HG03378 (cell line): ENCODE measurements around the gene ZMYND11.
"Not testable (repeated sequence)": the region's sequence is repeated elsewhere in the genome, so short reads cannot be mapped to it uniquely, and the experiment has no call there.

ENCODE experiments used
- ATAC-seq: cut with Tn5 transposase; IDR thresholded peaks from one replicate; pipeline ENCODE4 v1.9.1; 2021; ENCODE audit warnings: mild to moderate bottlenecking, moderate library complexity; ENCODE audit not compliant: unreplicated experiment

ZMYND11 gene

DNA sequence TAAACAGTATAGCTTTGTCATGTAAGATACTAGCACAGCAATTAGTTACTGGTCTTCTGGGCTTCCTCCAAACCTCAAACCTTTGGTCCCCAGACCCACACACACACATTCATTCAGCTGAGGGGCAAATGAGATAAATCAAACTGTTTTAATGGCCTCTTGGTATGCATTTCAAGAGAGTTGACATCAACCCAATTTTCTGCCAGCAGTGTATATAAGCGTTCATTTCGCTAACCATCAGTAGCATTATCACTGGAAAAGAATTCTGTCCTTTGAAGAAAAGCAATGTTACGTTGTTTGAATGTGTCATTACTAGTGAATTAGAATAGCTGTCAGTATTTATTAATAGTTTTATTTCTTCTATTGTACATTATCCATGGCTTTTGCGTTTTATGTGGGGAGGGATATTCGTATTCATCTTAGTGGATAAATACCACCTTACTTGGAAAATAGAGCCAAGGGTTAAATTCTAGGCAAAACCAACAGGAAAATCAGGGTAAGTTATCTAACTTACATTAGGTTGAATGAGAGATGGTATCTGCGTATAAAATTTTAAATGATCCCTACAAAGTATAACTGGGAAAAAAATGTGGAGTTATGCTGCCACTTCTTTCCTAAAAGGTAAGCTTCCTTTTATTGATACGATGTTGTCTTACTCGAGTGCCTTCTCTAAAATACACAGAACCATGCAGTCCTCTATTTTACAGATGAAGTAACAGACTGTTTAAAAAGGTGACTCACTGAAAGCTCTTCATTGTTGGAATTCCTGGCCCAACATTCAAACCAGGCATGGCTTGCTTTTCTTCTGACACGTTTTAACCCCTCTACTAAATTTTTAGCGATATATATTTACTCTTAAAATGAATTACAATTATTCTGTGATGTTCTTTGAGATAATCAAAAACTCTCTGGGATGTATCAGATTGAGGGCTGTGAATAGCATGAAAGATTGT is 2.0 kb upstream of the ZMYND11 start:
- no peak for ATAC-seq

DNA sequence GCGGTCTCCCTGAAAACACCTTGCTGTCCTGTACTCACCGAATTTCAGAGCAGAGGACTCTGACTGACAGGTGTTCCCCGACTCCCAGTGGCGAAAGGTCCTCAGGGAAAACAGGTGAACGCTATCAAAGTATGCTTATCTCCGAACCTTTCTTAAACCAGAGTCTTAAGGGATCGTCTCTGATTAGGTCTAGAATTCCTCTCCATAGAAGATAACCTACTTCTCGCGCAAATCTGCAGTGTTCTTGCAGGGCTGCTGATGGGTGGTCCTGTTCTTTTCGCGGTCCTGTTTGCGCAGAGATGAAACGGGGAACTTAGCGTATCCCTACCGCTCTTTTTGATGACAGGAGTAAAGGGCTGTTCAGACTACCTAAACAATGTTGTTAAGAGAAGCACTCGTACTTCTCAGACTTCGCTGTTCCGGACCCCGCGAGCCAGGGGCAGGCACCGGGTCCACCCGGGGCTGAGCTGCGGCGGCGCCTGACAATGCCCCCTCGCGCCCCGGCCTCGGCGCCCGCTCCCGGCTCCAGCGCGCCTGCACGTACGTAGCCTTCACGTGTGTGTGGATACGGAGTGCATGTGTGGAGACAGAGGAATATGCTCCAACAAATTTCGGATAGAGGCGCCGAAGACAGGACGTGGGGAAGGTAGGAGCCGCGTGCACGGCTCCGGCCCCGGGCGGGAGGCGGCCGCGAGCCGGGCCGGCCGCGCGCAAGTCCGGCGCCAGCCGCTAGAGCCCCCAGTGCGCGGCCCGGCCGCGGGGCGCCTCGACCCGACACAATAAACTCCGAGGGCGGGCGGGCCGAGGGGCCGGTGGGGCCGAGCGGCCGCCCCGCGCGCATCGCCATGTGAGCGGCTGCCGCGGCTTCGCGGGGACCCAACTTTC is 766 bp upstream of the ZMYND11 start:
- ATAC-seq, result peak; percentile 15

DNA sequence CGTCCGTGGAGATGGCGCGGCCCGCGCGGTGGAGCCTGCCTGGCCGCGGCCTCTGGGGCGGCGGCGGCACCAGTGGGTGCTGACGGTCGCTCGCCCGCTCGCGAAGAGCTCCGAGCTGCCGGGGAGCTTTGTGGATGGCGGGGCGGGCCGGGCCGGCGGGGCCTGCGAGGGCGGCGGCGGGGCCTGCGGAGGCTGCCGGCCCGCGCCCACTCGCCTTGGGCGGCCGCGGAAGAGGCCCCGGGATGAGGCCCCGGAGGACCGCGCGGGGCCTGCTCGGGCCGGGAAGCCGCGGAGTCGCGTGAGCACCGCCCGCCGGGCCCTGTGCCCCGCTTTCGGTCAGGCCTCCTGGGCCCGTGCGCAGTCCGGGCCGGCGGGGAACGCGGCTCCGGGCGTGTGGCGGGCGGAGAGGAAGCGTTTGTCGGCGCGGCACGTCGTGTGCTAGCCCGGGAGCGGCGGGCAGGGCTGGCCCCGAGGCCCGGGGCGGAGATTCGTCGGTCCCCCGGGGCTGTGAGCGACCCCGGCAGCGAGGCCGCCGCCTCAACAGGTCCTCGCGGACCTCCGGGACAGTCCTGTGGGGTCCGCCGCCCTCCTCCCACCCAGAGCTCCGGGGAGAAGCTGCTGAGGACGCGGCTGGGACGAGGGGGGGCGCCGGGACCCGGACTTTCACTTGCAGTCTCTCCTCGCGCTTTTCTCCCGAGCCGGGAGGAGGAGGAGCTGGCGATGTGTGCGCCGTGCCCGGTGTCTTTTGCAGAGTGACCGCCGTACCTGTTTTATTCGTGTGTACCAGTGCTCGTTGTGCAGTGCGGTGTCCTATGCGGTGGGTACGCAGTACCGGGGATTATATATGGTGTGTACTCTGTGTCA is 578 bp downstream of the ZMYND11 start:
- peak; percentile 29 for ATAC-seq

DNA sequence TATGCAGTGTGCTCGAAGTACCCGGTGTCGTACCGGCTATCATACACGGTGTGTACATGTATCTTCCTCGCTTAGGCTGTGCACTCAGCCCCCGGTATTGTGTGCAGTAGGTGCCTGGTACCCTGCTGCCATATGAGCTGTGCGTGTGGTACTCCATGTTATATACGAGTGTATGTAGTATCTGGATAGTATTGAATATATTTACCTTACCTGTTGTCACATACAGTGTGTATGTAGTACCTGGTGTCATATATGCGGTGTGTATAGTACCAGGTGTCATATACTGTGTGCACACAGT is 1.2 kb downstream of the ZMYND11 start:
- ATAC-seq, result peak; percentile 34

DNA sequence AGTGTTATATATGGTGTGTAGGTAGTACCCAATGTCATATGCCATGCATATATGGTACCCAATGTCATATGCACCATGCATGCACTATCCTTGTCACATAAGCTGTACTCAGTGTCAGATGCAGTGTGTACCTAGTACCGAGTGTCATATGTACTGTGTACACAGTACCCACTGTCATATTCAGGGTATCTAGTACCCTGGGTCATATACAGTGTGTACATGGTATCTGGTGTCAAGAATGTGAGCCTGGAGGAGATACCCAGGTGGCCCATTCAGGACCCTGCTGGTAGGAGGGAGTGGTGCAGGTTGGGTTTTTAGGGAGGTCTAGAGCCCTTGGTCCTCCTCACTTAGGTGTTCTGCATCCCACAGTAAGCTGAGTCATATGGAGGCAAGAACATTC is 1.8 kb downstream of the ZMYND11 start:
- peak; percentile 33 for ATAC-seq

DNA sequence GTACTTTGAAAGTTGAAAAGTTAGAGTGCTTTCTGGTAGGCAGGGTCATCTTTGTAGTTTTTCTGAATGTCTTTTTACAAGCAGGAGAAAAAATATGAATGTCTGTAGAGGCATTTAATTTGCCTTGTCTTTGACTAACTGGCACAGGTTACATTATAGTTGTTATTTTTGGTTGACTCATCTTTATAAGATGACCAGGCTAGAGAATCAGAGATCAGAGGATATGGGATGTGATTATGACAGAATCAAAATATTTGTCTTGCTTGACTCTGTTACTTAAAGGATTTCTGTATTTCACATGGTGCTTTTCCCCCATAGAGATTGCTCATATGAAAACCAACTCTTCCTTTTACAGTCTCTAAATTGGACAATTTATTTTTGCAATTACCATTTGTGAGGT is 2.4 kb downstream of the ZMYND11 start:
- no peak for ATAC-seq

DNA sequence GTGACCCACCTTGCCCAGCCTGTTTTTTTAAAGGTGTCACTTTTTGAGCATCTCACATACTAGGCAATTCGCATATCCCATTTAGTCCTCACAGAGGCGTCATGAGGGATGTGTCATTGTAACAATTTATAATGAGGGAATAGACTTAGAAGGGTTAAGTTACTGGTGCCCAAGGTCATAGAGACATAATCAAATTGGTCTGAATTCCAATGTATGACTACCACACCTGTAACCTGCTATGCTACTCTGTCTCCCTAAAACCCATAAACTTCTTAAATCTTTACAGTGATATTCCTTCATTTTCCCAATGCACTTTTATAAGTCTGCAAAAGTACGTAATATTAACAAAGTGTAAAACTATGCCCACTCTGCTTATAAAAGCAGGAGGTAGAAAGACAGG is 7.1 kb downstream of the ZMYND11 start:
- no peak for ATAC-seq

DNA sequence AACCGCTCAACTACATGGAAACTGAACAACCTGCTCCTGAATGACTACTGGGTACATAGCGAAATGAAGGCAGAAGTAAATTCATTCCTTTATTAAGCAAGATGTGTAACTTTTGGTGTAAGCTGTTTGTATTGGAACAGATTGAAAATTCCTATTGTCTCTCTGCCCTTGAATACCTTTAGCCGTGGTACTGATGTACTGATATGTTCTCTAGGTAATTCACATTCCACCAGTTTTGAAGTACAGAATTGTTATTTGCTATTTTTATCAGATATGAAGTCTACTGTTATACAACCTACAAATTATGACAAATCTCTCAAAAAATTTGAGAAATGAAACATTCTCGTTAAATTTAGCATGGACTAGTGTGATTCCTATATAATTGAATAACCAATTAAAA is 17.7 kb downstream of the ZMYND11 start:
- no peak for ATAC-seq

DNA sequence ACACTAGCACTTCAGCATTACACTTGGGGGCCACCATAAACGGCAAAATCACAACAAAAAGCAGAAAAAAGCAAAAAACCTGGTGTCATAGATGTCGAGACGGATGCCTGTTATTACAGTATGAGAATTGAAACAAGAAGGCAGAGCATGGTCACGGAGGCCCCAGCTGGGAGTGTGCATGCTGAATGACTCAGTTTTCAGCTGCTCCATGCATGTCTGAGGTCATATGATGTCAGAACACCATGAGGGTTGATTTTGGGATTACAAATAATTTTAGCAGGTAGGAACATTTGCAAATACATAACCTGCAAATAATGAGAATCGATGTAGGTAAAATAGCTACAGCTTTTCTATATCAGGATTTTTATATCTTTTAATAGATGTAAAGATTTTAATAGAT is 19.1 kb downstream of the ZMYND11 start:
- ATAC-seq, result no peak

DNA sequence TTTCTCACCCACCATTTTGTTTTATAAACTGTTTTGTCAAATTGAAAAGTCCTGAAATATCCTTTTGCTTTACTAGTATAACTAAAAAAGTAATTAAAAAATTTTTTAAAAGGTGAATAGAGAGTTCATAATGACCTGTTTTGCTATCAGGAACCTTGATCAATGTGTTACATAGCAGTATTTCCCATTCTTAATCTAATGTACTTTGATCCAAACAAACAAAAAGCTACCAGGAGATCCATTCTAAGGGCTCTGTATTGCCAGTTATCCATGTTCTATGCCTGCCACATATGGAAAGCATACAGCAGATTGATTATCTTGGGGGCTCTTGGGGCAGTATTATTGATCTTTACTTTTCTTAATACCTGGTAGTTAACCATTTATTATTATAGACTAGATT is 32.1 kb downstream of the ZMYND11 start:
- no peak for ATAC-seq

DNA sequence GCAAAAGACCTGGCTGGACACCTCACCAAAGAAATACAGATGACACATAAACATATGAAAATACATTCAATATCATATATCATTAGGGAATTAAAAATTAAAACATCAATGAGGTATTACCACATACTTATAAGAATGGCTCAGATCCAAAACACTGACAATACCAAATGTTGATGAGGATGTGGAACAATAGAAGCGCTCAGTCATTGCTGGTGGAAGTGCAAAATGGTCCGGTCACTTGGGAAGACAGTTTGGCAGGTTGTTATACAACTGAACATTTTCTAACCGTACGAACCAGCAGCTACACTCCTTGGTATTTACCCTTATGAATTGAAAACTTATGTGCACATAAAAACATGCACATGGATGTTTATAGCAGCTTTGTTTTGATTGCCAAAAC is 38.5 kb downstream of the ZMYND11 start:
- no peak for ATAC-seq

DNA sequence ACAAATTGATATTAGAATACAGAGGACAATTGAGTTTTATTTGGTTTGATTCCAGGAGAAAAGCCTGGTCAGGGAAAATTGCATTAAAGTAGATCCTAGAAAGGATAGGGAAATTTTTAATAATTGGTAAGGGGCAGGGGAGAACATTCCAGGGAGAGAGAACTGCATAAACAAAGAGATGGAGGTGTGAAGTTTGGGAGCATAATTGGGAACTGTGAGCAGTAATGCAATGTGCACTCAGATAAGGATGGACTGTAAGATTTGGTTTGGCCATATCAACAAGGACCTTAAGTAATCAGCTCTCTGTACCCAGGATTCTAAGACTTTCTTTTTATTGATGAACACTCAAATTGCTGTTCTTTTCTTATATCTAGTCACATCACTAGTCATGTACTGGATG is 41.4 kb downstream of the ZMYND11 start:
- ATAC-seq, result no peak

DNA sequence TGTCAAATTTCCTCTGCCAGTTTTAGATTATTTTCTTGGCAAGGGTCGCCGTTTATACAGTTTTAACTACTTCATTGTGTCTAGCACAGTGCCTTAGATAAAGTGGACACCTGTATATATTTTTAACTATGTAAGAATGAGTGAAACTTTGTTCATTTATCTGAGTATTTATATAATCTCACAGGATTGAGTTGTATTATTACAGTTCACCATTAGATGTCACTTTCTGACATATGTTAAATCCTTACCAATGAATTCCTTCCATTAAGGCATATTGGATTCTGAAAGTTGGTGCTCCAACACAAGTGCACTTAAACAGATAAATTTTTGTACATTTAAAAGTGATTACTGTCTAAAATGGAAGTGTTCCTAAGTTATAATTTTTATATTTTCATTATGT is 43.0 kb downstream of the ZMYND11 start:
- ATAC-seq, result no peak

DNA sequence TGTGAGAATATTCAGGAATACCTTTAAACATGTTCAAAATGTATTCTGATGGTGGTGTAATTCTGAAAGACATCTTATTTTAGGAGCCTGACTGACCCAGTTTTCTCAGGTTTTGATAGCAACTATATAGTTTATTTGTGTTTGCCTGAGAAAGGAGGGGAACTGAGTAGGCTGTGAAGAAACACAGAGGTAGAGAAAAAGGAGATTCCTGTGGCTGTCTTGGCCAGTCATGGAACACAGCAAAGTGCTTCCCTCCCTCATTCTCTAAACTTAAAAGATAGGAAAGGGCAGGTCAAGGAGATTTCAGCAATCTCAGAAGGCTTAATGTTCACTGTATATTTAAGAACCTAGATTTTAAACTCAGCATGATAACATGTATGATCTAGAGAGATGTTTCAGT is 43.5 kb downstream of the ZMYND11 start:
- ATAC-seq, result no peak

DNA sequence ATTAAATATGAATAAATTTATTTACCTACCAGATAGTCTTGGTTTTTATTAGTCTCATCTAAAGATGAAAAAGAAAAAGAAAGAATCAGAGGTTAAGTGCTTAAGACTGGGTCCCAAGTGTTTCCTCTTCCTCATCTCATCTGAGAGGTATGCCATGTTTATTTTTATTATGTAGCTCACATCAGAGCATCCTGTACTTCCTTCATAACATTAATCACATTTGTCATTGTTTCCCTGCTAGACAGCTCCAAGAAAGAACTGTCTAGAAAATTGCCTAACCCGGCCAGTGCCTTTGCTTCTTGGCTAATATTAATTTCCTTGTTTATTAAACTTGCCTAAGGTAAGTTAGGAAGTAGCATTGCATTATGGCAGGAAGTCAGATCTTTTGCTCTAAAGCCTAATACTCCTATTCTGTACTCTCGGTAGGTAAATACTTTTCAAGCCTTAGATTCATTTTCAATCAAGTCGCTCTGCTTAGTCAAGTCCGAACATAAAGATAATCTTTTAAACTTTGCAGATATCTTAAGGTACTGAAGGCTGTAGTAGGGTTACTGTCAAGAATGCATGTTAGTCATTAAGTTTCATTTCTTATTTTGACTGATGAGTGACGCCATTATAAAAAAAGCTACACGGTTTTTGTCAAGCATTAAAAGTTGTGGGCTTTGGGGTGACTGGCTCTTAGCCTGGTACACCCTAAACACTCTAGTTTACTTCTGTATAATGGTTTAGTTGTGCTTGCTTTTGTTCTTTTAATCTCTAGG is 47.4 kb downstream of the ZMYND11 start:
- ATAC-seq, result peak; percentile 63

DNA sequence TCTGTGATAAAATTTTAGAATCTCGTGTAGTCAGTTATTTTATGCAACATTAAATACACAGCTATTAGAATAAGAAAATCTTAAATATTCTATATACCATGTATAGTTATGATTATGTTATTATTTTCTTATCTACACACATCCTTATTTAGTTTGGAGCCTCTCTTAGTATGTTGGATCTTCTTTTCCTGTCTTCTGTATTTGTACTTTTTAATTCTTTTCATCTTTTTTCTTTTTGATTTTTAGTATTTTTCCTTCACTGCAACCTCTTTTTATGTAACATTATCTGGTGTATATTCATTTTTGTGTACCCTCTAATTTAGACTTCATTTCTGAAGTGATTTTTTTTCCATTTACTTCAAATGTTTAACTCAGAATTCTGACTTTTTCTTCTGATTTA is 48.9 kb downstream of the ZMYND11 start:
- ATAC-seq, result no peak

DNA sequence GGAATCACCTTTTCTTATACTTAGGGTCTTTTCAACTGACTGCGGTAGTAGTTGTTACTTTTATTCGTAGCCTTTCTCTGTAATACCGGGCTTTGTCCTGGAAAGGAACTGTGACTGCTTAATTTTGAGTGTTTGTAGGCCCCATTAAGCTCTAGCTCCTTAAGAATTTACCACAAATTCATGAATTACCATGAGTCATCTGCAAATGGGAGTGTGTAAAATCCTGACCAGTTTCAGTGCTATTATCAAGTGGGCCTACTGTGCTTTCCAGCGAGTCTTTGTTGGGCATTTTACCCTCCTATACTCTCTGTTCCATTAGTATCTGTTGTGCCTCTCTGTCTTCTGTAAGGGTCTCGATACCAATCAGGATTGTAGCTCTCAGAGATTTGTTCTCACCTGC is 49.7 kb downstream of the ZMYND11 start:
- ATAC-seq, result no peak

DNA sequence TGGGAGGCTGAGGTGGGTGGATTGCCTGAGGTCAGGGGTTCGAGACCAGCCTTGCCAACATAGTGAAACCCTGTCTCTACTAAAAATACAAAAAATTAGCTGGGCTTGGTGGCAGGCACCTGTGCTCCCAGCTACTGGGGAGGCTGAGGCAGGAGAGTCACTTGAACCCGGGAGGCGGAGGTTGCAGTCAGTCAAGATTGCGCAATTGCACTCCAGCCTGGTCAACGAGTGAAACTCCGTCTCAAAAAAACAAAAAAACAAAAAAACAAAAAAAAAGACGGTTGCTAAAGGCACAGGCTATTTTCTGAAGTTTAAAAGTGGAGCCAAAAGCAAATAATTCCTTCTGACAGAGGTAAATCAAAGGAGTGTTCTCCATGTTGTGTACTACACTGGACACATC is 50.3 kb downstream of the ZMYND11 start:
- not testable (repeated sequence) for ATAC-seq

DNA sequence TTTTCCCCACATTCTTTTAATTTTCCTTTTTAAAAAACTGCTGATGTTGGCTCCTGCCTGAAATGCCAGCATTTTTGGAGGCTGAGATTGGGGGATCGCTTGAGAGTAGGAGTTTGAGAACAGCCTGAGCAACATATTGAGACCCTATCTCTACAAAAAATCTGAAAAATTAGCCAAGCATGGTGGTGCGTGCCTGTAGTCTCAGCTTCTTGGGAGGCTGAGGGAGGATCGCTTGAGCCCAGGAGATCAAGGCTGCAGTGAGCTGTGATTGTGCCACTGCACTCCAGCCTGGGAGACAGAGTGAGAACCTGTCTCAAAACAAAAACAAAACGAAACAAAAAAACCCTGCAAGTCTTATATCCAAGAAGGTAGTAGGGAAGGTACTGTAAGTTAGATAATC is 51.7 kb downstream of the ZMYND11 start:
- ATAC-seq, result no peak

DNA sequence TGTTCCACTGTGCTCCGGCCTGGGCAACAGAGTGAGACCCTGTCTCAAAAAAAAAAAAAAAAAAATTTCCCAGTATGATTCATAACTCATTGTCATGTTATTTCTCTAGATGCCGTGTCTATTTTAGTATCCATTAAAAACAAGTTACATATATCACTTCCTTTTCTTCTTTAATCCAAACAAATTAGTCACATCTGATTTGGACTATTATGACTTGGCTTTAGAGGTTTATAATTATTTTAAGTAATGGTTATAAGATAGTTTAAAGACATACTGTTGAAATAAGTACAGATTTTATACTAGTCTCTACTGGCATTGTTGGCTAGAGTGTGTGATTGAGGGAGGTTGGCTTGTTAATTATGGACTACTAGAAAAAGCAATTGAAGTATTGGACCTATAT is 53.3 kb downstream of the ZMYND11 start:
- ATAC-seq, result no peak
